ENCODE measurements around the gene NRTN. TPM values are rescaled to one million over a fixed set of nuclear protein-coding genes. Genes with fewer than 3 reads are reported as not detected.
"Not testable (repeated sequence)": the region's sequence is repeated elsewhere in the genome, so short reads cannot be mapped to it uniquely, and the experiment has no call there.

Gene NRTN
- total RNA-seq, 1 donor from 2014 or later: 2.1 TPM

DNA sequence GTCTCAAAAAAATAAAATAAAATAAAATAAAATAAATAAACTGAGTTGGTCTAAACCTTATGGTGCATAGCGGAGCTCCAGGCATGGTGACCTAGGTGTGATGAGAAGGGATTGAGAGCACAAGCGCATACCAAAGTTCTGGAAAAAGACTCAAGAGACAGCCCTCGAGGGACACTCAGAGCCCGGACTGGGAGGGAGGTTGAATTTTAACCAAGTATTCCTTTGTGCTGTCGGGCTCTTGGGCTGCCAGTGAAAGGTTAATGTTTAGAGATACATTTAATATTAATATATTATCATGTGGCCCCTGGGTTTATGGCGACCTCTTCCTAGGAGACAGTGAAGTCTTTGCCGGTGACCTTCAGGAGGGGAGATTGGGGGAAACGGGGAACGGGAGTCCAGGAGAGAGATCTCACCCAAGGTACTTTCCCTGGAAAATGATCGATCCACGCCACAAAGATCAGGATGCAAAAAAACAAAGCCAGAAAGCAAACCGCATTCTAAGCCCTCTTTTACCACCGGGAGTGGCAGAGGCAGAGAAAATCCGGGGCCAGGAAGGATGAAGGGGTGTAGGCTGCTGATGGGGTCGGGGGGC lies 33.0 kb downstream of the NRTN start:
- no peaks in the 10 kb centered on the region for H3K36me3 Mint-ChIP-seq (ENCODE audit: insufficient read depth)
- H3K9me3 Mint-ChIP-seq (ENCODE audit: low read depth): no peaks in the 10 kb centered on the region
- peaks cover 3% of the 10 kb centered on the region for H3K4me1 Mint-ChIP-seq (ENCODE audit: low read depth)
- peaks cover 15% of the 10 kb centered on the region for H3K27me3 Mint-ChIP-seq
- no peak for DNase-seq (ENCODE audit: low spot score, unreplicated experiment)
- H3K27ac Mint-ChIP-seq: peak overlapping the region; percentile 40
- TF ChIP-seq, protein P1, sequence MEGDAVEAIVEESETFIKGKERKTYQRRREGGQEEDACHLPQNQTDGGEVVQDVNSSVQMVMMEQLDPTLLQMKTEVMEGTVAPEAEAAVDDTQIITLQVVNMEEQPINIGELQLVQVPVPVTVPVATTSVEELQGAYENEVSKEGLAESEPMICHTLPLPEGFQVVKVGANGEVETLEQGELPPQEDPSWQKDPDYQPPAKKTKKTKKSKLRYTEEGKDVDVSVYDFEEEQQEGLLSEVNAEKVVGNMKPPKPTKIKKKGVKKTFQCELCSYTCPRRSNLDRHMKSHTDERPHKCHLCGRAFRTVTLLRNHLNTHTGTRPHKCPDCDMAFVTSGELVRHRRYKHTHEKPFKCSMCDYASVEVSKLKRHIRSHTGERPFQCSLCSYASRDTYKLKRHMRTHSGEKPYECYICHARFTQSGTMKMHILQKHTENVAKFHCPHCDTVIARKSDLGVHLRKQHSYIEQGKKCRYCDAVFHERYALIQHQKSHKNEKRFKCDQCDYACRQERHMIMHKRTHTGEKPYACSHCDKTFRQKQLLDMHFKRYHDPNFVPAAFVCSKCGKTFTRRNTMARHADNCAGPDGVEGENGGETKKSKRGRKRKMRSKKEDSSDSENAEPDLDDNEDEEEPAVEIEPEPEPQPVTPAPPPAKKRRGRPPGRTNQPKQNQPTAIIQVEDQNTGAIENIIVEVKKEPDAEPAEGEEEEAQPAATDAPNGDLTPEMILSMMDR (IDR thresholded peaks at IDR 0.05; ENCODE audit: unreplicated experiment): no peak
- no peak overlapping the region for H3K4me3 Mint-ChIP-seq (ENCODE audit: low read depth)

DNA sequence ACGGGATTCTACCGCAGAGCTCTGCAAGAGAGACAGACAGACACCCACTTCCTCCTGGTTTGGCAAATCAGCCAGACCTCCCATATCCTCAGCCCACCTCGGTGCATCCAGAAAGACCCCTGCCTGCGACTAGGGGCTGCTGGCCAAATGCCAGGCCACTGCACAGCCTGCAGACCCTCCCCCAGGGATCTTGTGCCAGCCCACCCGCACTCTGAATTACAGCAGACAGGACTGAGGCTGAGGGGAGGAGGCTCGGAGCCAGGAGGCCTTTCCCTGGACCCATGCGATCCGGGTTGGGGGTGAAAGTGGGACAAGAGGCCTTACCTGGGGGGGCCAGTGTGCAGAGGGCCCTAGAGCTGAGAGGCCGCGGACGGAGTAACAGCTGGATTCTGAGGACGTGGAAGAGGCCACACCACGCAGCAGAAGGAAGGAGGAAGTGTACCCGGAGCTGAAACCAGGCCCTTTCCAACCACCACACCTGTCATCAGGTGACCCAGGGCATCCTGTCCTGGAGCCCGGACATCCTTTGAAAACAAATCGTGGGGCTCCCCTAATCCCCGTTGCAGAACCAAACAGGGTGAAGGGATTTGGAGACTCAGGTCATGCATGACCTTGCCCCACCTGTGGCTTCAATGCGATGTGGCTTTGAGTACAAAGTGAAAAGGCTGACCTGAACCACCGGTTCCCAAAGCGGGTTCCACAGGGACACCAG lies 33.6 kb downstream of the NRTN start:
- no peak overlapping the region for H3K27ac Mint-ChIP-seq
- DNase-seq (ENCODE audit: low spot score, unreplicated experiment): no peak

DNA sequence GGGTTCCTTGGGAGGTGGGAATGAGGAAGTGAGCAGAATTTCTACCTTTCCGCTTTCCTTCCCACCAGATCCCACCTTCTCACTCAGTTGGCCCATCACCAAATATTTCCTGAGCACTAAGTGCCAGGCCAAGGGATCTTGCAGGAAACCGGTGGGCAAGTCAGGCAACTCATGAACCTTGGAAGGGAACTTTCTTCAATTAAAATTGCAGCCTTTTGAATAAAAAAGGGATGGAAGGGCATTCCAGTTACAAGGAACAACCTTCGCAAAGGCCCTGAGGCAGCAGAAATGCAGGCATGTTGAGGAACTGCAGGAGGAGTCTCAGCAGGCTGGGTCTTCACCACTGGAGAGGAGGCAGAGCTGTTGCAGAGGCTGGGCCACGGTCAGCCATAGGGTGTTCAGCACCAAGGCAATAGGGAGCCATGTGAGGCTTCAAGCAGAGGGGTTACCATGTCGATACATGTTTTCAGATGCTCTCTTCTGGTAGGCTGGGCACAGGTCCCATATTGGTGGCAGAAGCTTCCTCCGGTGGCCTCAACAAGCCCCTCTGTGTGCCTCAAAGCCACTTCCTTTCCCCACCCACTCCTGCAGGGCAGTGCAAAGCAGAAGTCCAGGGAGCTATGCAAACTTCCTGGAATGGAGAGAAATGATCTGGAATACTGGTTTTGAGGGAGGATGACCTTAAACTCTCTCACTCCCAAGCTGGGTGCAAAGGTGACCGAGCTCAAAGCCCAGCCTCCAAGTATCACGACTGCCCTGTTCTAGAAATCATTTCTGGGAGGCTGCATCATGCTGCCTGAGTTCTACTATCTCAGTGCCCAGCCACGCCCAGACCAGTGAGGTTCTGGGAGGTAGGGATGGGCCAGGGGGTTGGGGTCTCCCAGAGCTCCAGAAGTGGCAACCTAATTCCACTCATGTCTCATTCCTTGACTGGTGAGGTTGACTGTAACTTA lies 34.5 kb downstream of the NRTN start, which contains the start of gene FUT6:
FUT6 (minus strand) TSS at position 638 of the 953 bp plus-strand sequence. CDS start 7,135 bp downstream, outside the sequence.
- H3K4me1 Mint-ChIP-seq (ENCODE audit: low read depth): peaks cover 3% of the 10 kb centered on the region
- H3K27me3 Mint-ChIP-seq: peaks cover 10% of the 10 kb centered on the region
- TF ChIP-seq, protein P1 (IDR thresholded peaks at IDR 0.05; ENCODE audit: unreplicated experiment): no peak
- no peaks in the 10 kb centered on the region for H3K36me3 Mint-ChIP-seq (ENCODE audit: insufficient read depth)
- DNase-seq (ENCODE audit: low spot score, unreplicated experiment): no peak
- H3K27ac Mint-ChIP-seq: no peak within 1 kb of the TSS
- no peak within 1 kb of the TSS for H3K4me3 Mint-ChIP-seq (ENCODE audit: low read depth)
- H3K9me3 Mint-ChIP-seq (ENCODE audit: low read depth): no peaks in the 10 kb centered on the region

More for the DNA sequence above, 33.6 kb downstream of the NRTN start:
- no peak overlapping the region for H3K4me3 Mint-ChIP-seq (ENCODE audit: low read depth)
- peaks cover 3% of the 10 kb centered on the region for H3K4me1 Mint-ChIP-seq (ENCODE audit: low read depth)
- H3K9me3 Mint-ChIP-seq (ENCODE audit: low read depth): no peaks in the 10 kb centered on the region
- H3K27me3 Mint-ChIP-seq: peaks cover 15% of the 10 kb centered on the region
- no peaks in the 10 kb centered on the region for H3K36me3 Mint-ChIP-seq (ENCODE audit: insufficient read depth)
- TF ChIP-seq, protein P1 (IDR thresholded peaks at IDR 0.05; ENCODE audit: unreplicated experiment): no peak

DNA sequence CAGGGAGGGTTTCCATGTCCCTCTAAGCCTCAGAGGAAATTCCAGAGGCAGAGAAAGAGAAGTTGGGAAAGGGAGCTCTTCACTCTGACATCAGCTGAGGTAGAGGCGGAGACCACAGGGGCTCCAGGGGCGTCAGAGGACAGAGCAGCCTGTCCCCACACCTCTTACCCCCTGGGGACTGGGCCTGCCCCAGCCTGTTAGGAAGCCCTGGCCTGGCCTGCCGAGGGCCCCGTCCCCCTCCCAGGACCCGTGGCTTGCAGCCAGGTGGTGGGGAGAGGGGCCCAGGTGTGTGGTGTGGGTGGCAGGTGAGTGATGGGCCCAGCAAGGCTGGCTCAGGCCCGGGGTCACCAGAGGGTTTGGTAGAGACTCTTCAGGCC lies 36.9 kb downstream of the NRTN start:
- not testable (repeated sequence) for H3K9me3 Mint-ChIP-seq (ENCODE audit: low read depth); H3K27ac Mint-ChIP-seq; H3K27me3 Mint-ChIP-seq; DNase-seq (ENCODE audit: low spot score, unreplicated experiment); H3K4me3 Mint-ChIP-seq (ENCODE audit: low read depth); H3K36me3 Mint-ChIP-seq (ENCODE audit: insufficient read depth); H3K4me1 Mint-ChIP-seq (ENCODE audit: low read depth)

DNA sequence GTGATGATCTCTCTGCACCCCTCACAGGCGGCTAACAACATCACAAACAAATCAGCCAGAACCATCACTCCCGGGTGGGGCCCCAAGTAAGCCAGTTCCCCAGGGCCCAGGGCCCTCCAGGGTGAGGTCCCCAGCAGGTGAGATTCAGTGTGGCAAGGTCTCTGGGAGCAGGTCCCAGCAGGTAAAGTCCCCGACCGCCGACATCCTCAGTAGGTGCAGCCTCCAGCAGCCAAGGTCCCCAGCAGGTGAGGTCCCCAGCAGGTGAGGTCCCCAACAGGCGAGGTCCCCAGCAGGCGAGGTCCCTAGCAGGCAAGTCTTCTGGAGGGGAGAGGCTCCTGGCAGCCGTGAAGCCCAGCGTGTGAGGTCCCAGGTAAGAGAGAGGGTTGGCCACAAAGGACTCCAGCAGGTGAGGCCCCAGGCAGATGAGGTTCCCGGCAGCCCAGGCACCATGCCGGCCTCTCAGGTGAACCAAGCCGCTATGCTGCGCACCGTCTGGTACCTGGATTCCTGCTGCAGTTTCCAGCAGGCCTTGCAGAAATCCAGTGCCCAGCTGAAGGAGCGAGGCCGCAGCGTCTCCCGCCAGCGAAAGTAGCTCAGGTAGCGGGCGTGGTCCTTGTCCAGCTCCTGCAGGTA lies 38.5 kb downstream of the NRTN start:
- Mint-ChIP-seq H3K9me3 (ENCODE audit: low read depth) (no peaks in the 10 kb centered on the region), H3K27ac (no peak overlapping the region), H3K4me1 (ENCODE audit: low read depth) (no peaks in the 10 kb centered on the region), H3K27me3 (no peaks in the 10 kb centered on the region), H3K36me3 (ENCODE audit: insufficient read depth) (no peaks in the 10 kb centered on the region), H3K4me3 (ENCODE audit: low read depth) (no peak overlapping the region)
- TF ChIP-seq, protein P1 (IDR thresholded peaks at IDR 0.05; ENCODE audit: unreplicated experiment): no peak
- no peak for DNase-seq (ENCODE audit: low spot score, unreplicated experiment)
